Measurements from ENCODE around the gene CAMK1D. TPM values are rescaled to one million over a fixed set of nuclear protein-coding genes. Genes with fewer than 3 reads are reported as not detected.

CAMK1D gene
- total and polyA plus RNA-seq, 5 donors, result 15.2 to 44.1 (median 26.6) TPM

DNA sequence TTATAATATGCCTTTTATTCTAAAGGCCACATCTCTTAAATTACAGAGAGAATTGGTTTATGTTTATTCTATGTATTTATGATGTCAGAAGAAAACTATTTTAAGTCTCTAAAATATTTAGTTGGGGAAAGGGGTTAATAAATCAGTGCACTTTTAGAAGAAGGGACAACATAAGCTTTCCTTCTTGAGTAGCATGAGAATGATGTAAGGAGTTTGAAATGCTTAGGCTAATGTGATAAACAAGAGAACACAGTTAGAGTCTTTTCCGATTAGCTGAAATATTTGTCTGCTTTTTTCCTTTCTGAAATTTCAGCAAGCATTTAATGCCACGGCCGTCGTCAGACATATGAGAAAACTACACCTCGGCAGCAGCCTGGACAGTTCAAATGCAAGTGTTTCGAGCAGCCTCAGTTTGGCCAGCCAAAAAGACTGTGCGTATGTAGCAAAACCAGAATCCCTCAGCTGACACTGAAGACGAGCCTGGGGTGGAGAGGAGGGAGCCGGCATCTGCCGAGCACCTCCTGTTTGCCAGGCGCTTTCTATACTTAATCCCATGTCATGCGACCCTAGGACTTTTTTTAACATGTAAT is 476.0 kb downstream of the CAMK1D start:
- ATAC-seq, result no peak
- no peak overlapping the region for H3K27ac ChIP-seq (ENCODE audit: low read length)

GRCh38 chr10:12826800-12827372 is 477.5 kb downstream of the CAMK1D start:
- Histone ChIP-seq H3K27ac (ENCODE audit: low read length) (peak overlapping the region; percentile 31), H3K4me3 (ENCODE audit: low read length) (no peak overlapping the region), H3K9me3 (ENCODE audit: control insufficient read depth, low read length) (no peaks in the 10 kb centered on the region), H3K4me1 (ENCODE audit: control insufficient read depth, insufficient read depth, low read length) (no peaks in the 10 kb centered on the region), H3K27me3 (ENCODE audit: control insufficient read depth, insufficient read depth) (no peaks in the 10 kb centered on the region)
- ATAC-seq, result no peak
- 82% methylated on average over 6 of the region's 6 CpGs for WGBS
- DNase-seq, result peak in 1 of 3 donors; percentile 68
- intact Hi-C loops (cut with DNase I), result no loop called here

More for the DNA sequence above, 476.0 kb downstream of the CAMK1D start:
- no peak for DNase-seq
- H3K4me1 ChIP-seq (ENCODE audit: control insufficient read depth, insufficient read depth, low read length), result no peaks in the 10 kb centered on the region
- no peak overlapping the region for H3K4me3 ChIP-seq (ENCODE audit: low read length)
- H3K27me3 ChIP-seq (ENCODE audit: control insufficient read depth, insufficient read depth), result no peaks in the 10 kb centered on the region
- intact Hi-C loops (cut with DNase I), result no loop called here
- no peaks in the 10 kb centered on the region for H3K9me3 ChIP-seq (ENCODE audit: control insufficient read depth, low read length)
- 76% methylated on average over 12 of the region's 12 CpGs for WGBS

DNA sequence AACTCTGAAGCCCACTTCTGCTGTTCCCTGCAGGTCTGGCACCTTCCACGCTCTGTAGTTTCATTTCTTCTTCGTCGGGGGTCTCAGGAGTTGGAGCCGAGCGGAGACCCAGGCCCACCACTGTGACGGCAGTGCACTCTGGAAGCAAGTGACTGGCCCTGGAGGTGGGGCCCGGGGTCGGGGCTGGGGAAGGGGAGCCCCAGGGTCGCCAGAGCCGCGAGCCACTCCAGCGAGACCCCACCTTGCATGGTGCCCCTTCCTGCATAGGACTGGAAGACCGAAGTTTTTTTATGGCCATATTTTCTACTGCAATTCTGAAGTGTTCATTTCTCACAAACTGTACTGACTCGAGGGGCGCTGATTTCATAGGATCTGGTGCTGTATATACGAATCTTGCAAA is 479.4 kb downstream of the CAMK1D start:
- H3K4me3 ChIP-seq (ENCODE audit: low read length), result no peak overlapping the region
- no peaks in the 10 kb centered on the region for H3K9me3 ChIP-seq (ENCODE audit: control insufficient read depth, low read length)
- H3K27ac ChIP-seq (ENCODE audit: low read length), result no peak overlapping the region
- no peaks in the 10 kb centered on the region for H3K27me3 ChIP-seq (ENCODE audit: control insufficient read depth, insufficient read depth)
- ATAC-seq, result no peak
- 96% methylated on average over 16 of the region's 16 CpGs for WGBS
- H3K4me1 ChIP-seq (ENCODE audit: control insufficient read depth, insufficient read depth, low read length), result no peaks in the 10 kb centered on the region
- intact Hi-C loops (cut with DNase I), result no loop called here
- DNase-seq, result no peak

DNA sequence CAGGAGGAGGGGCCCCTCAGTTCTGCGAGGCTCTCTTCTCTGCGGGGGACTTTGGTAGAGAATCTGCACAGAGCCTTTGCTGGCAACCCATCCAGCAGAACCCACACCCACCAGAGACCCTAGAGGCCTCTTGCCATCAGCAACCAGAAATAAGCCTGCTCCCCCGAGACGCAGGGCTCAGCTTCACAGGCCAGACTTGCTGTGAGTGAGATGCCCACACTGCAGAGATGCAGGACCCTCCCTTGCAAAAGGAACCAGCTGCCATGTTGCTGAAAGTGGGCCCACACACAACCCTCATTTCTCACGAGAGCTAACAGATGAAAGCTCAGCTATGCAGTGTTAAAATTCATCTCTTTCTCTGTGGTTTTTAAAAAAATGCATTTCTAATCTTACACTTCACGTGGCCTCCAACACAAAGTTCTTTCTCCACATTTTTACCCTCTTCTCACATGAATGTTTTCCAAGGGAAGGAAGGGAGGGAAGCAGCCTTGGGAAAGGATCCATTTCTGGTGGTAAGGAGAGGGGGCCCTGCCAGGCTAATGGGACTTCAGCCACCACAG is 480.6 kb downstream of the CAMK1D start:
- Histone ChIP-seq H3K27ac (ENCODE audit: low read length) (peak overlapping the region; percentile 26), H3K4me1 (ENCODE audit: control insufficient read depth, insufficient read depth, low read length) (no peaks in the 10 kb centered on the region), H3K9me3 (ENCODE audit: control insufficient read depth, low read length) (no peaks in the 10 kb centered on the region), H3K27me3 (ENCODE audit: control insufficient read depth, insufficient read depth) (no peaks in the 10 kb centered on the region), H3K4me3 (ENCODE audit: low read length) (no peak overlapping the region)
- WGBS, result 84% methylated on average over 6 of the region's 6 CpGs
- intact Hi-C loops (cut with DNase I), result no loop called here
- ATAC-seq (no peak), DNase-seq (no peak)

DNA sequence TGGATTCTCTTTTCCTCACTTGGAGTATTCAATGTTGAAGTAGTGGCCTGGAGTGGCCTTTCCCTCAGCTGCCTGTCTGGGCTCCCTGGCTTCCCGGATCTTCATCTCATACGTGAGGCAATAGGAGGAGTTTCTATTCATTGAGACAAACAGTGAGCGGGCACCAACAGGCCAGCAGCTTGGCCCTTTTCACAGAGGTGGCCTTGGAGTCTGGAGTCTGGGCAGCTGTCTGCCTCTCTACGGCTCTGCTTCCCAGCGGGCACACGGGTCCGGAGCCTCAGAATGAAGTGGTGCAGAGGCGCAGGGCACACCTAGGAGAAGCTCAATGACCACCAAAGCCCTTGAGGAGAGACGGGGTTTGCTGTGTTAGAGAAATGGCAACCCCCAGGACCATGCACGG is 482.7 kb downstream of the CAMK1D start:
- no peak overlapping the region for H3K4me3 ChIP-seq (ENCODE audit: low read length)
- no peak overlapping the region for H3K27ac ChIP-seq (ENCODE audit: low read length)
- peaks cover 3% of the 10 kb centered on the region for H3K4me1 ChIP-seq (ENCODE audit: control insufficient read depth, insufficient read depth, low read length)
- DNase-seq (peak in 1 of 3 donors; percentile 20), ATAC-seq (no peak)
- H3K9me3 ChIP-seq (ENCODE audit: control insufficient read depth, low read length), result no peaks in the 10 kb centered on the region
- intact Hi-C loops (cut with DNase I), result no loop called here
- 96% methylated on average over 10 of the region's 10 CpGs for whole genome bisulfite sequencing
- no peaks in the 10 kb centered on the region for H3K27me3 ChIP-seq (ENCODE audit: control insufficient read depth, insufficient read depth)

- H3K4me3 ChIP-seq (ENCODE audit: low read length), result no peak overlapping the region
- ATAC-seq (no peak), DNase-seq (no peak)
- H3K9me3 ChIP-seq (ENCODE audit: control insufficient read depth, low read length), result no peaks in the 10 kb centered on the region
- no peaks in the 10 kb centered on the region for H3K27me3 ChIP-seq (ENCODE audit: control insufficient read depth, insufficient read depth)
- intact Hi-C loops (cut with DNase I), result no loop called here
- WGBS, result 92% methylated on average over 11 of the region's 11 CpGs
- H3K27ac ChIP-seq (ENCODE audit: low read length), result no peak overlapping the region
- H3K4me1 ChIP-seq (ENCODE audit: control insufficient read depth, insufficient read depth, low read length), result peaks cover 5% of the 10 kb centered on the region
These were observed 484.1 kb downstream of the CAMK1D start for GRCh38 chr10:12833451-12833850.

GRCh38 chr10:12834116-12834665 is 484.8 kb downstream of the CAMK1D start:
- ATAC-seq (no peak), DNase-seq (peak in 1 of 3 donors; percentile 16)
- Histone ChIP-seq H3K9me3 (ENCODE audit: control insufficient read depth, low read length) (no peaks in the 10 kb centered on the region), H3K4me1 (ENCODE audit: control insufficient read depth, insufficient read depth, low read length) (peaks cover 5% of the 10 kb centered on the region), H3K27ac (ENCODE audit: low read length) (no peak overlapping the region), H3K27me3 (ENCODE audit: control insufficient read depth, insufficient read depth) (no peaks in the 10 kb centered on the region), H3K4me3 (ENCODE audit: low read length) (no peak overlapping the region)
- intact Hi-C loops (cut with DNase I), result no loop called here
- 94% methylated on average over 19 of the region's 19 CpGs for WGBS

DNA sequence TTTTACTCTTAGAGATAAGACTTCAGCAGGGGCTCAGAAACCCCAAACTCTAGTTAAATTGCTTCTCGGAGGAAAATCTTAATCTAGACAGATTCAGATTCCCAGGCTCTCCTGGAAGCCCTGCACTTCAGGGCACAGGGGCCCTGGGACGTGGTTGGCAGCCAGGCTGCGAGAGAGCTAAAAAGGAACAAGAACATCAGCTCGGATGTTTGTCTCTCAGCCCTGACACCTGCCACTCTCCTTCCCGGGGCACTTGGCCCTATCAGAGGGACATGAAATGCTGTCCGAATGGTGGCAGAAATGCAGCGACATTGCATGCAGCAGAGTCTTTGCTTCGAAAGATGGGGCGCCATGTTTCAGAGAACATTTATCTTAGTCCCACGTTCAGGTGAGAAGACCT is 485.4 kb downstream of the CAMK1D start:
- ATAC-seq, result no peak
- Histone ChIP-seq H3K27me3 (ENCODE audit: control insufficient read depth, insufficient read depth) (no peaks in the 10 kb centered on the region), H3K9me3 (ENCODE audit: control insufficient read depth, low read length) (no peaks in the 10 kb centered on the region), H3K4me1 (ENCODE audit: control insufficient read depth, insufficient read depth, low read length) (peaks cover 5% of the 10 kb centered on the region), H3K4me3 (ENCODE audit: low read length) (no peak overlapping the region), H3K27ac (ENCODE audit: low read length) (no peak overlapping the region)
- no peak for DNase-seq
- 77% methylated on average over 10 of the region's 10 CpGs for WGBS
- intact Hi-C loops (cut with DNase I), result no loop called here

- peaks cover 5% of the 10 kb centered on the region for H3K4me1 ChIP-seq (ENCODE audit: control insufficient read depth, insufficient read depth, low read length)
- intact Hi-C loops (cut with DNase I), result no loop called here
- no peak overlapping the region for H3K4me3 ChIP-seq (ENCODE audit: low read length)
- DNase-seq, result peak in 1 of 3 donors; percentile 67
- H3K27me3 ChIP-seq (ENCODE audit: control insufficient read depth, insufficient read depth), result no peaks in the 10 kb centered on the region
- peak; percentile 43 to 53 for ATAC-seq
- H3K27ac ChIP-seq (ENCODE audit: low read length), result no peak overlapping the region
- H3K9me3 ChIP-seq (ENCODE audit: control insufficient read depth, low read length), result no peaks in the 10 kb centered on the region
- 55% methylated on average over 5 of the region's 5 CpGs for WGBS
These were observed 486.4 kb downstream of the CAMK1D start for GRCh38 chr10:12835709-12836108.

GRCh38 chr10:12838366-12838765 is 489.0 kb downstream of the CAMK1D start:
- intact Hi-C loops (cut with DNase I), result no loop called here
- H3K9me3 ChIP-seq (ENCODE audit: control insufficient read depth, low read length), result no peaks in the 10 kb centered on the region
- H3K4me1 ChIP-seq (ENCODE audit: control insufficient read depth, insufficient read depth, low read length), result peaks cover 5% of the 10 kb centered on the region
- no peak overlapping the region for H3K4me3 ChIP-seq (ENCODE audit: low read length)
- no peak overlapping the region for H3K27ac ChIP-seq (ENCODE audit: low read length)
- no peak for ATAC-seq
- H3K27me3 ChIP-seq (ENCODE audit: control insufficient read depth, insufficient read depth), result no peaks in the 10 kb centered on the region
- WGBS, result 81% methylated on average over 9 of the region's 9 CpGs
- no peak for DNase-seq
